ENCODE data around the gene GABRG3.

Gene GABRG3

GRCh38 chr15:27249046-27249759 lies 278.2 kb downstream of the GABRG3 start:
- DNase-seq (ENCODE audit: low spot score): no peak

- DNase-seq (ENCODE audit: low spot score): no peak
Observed at GRCh38 chr15:27249760-27250109, 278.8 kb downstream of the GABRG3 start.

GRCh38 chr15:27250223-27250622 lies 279.2 kb downstream of the GABRG3 start:
- no peak for DNase-seq (ENCODE audit: low spot score)

GRCh38 chr15:27254055-27254454 lies 283.1 kb downstream of the GABRG3 start:
- DNase-seq (ENCODE audit: low spot score): no peak

- DNase-seq (ENCODE audit: low spot score): no peak
Observed at GRCh38 chr15:27254801-27255200, 283.8 kb downstream of the GABRG3 start.

GRCh38 chr15:27256446-27256845 lies 285.5 kb downstream of the GABRG3 start:
- no peak for DNase-seq (ENCODE audit: low spot score)

- DNase-seq (ENCODE audit: low spot score): no peak
Observed at GRCh38 chr15:27258287-27258686, 287.3 kb downstream of the GABRG3 start.

- DNase-seq (ENCODE audit: low spot score): no peak
Observed at GRCh38 chr15:27260523-27260922, 289.5 kb downstream of the GABRG3 start.

- DNase-seq (ENCODE audit: low spot score): no peak
Observed at GRCh38 chr15:27268923-27269322, 297.9 kb downstream of the GABRG3 start.

- DNase-seq (ENCODE audit: low spot score): no peak
Observed at GRCh38 chr15:27271258-27271657, 300.3 kb downstream of the GABRG3 start.

GRCh38 chr15:27272427-27272826 lies 301.4 kb downstream of the GABRG3 start:
- no peak for DNase-seq (ENCODE audit: low spot score)

- no peak for DNase-seq (ENCODE audit: low spot score)
Observed at GRCh38 chr15:27273506-27273905, 302.5 kb downstream of the GABRG3 start.

GRCh38 chr15:27278761-27279160 lies 307.8 kb downstream of the GABRG3 start:
- no peak for DNase-seq (ENCODE audit: low spot score)

- DNase-seq (ENCODE audit: low spot score): no peak
Observed at GRCh38 chr15:27292641-27293040, 321.7 kb downstream of the GABRG3 start.

GRCh38 chr15:27293607-27294006 lies 322.6 kb downstream of the GABRG3 start:
- no peak for DNase-seq (ENCODE audit: low spot score)

GRCh38 chr15:27317736-27318135 lies 346.8 kb downstream of the GABRG3 start:
- DNase-seq (ENCODE audit: low spot score): no peak

GRCh38 chr15:27323801-27324200 lies 352.8 kb downstream of the GABRG3 start:
- DNase-seq (ENCODE audit: low spot score): no peak

- no peak for DNase-seq (ENCODE audit: low spot score)
Observed at GRCh38 chr15:27324886-27325615, 354.1 kb downstream of the GABRG3 start.

- no peak for DNase-seq (ENCODE audit: low spot score)
Observed at GRCh38 chr15:27327467-27328025, 356.6 kb downstream of the GABRG3 start.

GRCh38 chr15:27328186-27328585 lies 357.2 kb downstream of the GABRG3 start:
- no peak for DNase-seq (ENCODE audit: low spot score)

GRCh38 chr15:27328608-27329007 lies 357.6 kb downstream of the GABRG3 start:
- DNase-seq (ENCODE audit: low spot score): no peak

GRCh38 chr15:27330326-27330725 lies 359.3 kb downstream of the GABRG3 start:
- DNase-seq (ENCODE audit: low spot score): no peak

- DNase-seq (ENCODE audit: low spot score): no peak
Observed at GRCh38 chr15:27336676-27337075, 365.7 kb downstream of the GABRG3 start.
